Gastrocnemius medialis (tissue), 4 donors: ENCODE data around the gene MYOM3.

Experiments used
- POLR2A ChIP-seq, 2 donors: fragments of 450-650 bp; IDR thresholded peaks; one replicate each; pipeline ENCODE4 v1.6.1; 2017; ENCODE audit warnings: antibody characterized with exemption in 2 of 2, mild to moderate bottlenecking in 2 of 2, moderate library complexity in 2 of 2
- TF ChIP-seq, protein P1 (sequence below), 5 experiments: fragments of 450-650 bp in 3 of 5; fragments of 200-600 bp in 2 of 5; sonication (generic) in 2 of 5; IDR thresholded peaks in 4 of 5; conservative IDR thresholded peaks in 1 of 5; 1 replicate in 4 of 5; 2 replicates in 1 of 5; pipeline ENCODE4 v1.5.1; 2016 to 2019; ENCODE audit warnings: antibody characterized with exemption in 5 of 5, mild to moderate bottlenecking in 3 of 5, moderate library complexity in 3 of 5

DNA sequence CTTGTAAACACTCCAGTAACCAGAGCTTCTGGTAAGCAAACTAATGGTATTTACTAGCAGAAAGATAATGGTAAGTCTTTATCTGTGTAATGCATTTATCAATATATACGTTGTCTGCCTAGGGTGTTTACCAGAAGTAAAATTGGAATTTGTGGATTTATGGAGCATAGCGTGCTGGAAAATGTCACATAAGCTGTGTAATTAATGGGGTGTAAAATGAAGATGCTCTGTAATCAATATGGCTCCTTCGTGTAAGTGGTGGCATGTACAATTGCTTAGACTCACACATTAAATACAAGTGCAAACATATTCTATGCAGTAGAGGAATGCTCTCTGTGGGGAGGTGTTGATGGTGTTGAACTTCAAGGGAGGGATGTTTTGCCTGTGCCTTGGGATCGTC, 69.6 kb downstream of the MYOM3 start:
- no peak for TF ChIP-seq POLR2A (IDR thresholded peaks at IDR 0.05)
- TF ChIP-seq, protein P1, sequence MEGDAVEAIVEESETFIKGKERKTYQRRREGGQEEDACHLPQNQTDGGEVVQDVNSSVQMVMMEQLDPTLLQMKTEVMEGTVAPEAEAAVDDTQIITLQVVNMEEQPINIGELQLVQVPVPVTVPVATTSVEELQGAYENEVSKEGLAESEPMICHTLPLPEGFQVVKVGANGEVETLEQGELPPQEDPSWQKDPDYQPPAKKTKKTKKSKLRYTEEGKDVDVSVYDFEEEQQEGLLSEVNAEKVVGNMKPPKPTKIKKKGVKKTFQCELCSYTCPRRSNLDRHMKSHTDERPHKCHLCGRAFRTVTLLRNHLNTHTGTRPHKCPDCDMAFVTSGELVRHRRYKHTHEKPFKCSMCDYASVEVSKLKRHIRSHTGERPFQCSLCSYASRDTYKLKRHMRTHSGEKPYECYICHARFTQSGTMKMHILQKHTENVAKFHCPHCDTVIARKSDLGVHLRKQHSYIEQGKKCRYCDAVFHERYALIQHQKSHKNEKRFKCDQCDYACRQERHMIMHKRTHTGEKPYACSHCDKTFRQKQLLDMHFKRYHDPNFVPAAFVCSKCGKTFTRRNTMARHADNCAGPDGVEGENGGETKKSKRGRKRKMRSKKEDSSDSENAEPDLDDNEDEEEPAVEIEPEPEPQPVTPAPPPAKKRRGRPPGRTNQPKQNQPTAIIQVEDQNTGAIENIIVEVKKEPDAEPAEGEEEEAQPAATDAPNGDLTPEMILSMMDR (IDR thresholded peaks at IDR 0.05 in 4 of 5, conservative IDR thresholded peaks at IDR 0.05 in 1 of 5), result no peak
